ENCODE measurements around the gene ARMC2. TPM values are rescaled to one million over a fixed set of nuclear protein-coding genes. Genes with fewer than 3 reads are reported as not detected.

The ARMC2 gene
- total and polyA plus RNA-seq, 4 donors: 11.8 to 18.5 (median 14.3) TPM

GRCh38 chr6:108896111-108896661 lies 48.0 kb downstream of the ARMC2 start:
- WGBS (ENCODE audit: insufficient coverage): no CpG with 5 or more reads among the region's 3 CpGs

GRCh38 chr6:108897371-108897770 lies 49.1 kb downstream of the ARMC2 start:
- Histone ChIP-seq H3K4me3 (ENCODE audit: low read depth, low read length) (no peak overlapping the region), H3K27me3 (ENCODE audit: control insufficient read depth, insufficient read depth, low read length) (no peaks in the 10 kb centered on the region), H3K27ac (ENCODE audit: low read depth, low read length) (no peak overlapping the region), H3K36me3 (ENCODE audit: control insufficient read depth, insufficient read depth, low read length) (peaks cover 5% of the 10 kb centered on the region), H3K9me3 (ENCODE audit: control insufficient read depth, insufficient read depth, low read length) (no peaks in the 10 kb centered on the region), H3K4me1 (ENCODE audit: control insufficient read depth, insufficient read depth, low read length) (no peaks in the 10 kb centered on the region)
- no CpG with 5 or more reads among the region's 1 CpG for whole genome bisulfite sequencing (ENCODE audit: insufficient coverage)
- DNase-seq (ENCODE audit: low read depth in 4 of 6, low spot score in 6 of 6): no peak

More at GRCh38 chr6:108896111-108896661, 48.0 kb downstream of the ARMC2 start:
- H3K4me3 ChIP-seq (ENCODE audit: low read depth, low read length): no peak overlapping the region
- peaks cover 5% of the 10 kb centered on the region for H3K36me3 ChIP-seq (ENCODE audit: control insufficient read depth, insufficient read depth, low read length)
- peak overlapping the region; percentile 42 for H3K27ac ChIP-seq (ENCODE audit: low read depth, low read length)
- H3K27me3 ChIP-seq (ENCODE audit: control insufficient read depth, insufficient read depth, low read length): no peaks in the 10 kb centered on the region
- no peaks in the 10 kb centered on the region for H3K4me1 ChIP-seq (ENCODE audit: control insufficient read depth, insufficient read depth, low read length)
- DNase-seq (ENCODE audit: low read depth in 4 of 6, low spot score in 6 of 6): peak in 1 of 6 donors; percentile 35
- no peaks in the 10 kb centered on the region for H3K9me3 ChIP-seq (ENCODE audit: control insufficient read depth, insufficient read depth, low read length)

DNA sequence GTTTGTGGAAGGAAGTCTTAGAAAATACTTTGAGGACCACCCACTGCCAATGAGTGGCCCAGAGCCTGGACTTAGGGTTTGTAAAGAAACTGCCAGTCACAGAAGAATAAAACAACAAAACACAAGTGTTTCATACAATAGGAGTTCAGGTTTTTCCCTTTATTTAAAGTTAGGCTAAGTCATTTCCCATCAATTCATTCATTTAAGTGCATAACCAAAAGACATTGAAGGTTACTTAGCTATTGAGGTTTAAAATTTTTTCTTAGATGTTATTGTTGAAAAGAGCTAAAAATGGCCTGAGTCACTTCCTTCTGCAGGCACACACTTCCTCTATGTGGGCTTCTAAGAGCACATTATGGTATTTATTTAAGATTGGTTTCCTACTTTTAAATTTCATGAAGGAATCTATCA lies 54.2 kb downstream of the ARMC2 start:
- no peak overlapping the region for H3K27ac ChIP-seq (ENCODE audit: low read depth, low read length)
- peaks cover 5% of the 10 kb centered on the region for H3K36me3 ChIP-seq (ENCODE audit: control insufficient read depth, insufficient read depth, low read length)

DNA sequence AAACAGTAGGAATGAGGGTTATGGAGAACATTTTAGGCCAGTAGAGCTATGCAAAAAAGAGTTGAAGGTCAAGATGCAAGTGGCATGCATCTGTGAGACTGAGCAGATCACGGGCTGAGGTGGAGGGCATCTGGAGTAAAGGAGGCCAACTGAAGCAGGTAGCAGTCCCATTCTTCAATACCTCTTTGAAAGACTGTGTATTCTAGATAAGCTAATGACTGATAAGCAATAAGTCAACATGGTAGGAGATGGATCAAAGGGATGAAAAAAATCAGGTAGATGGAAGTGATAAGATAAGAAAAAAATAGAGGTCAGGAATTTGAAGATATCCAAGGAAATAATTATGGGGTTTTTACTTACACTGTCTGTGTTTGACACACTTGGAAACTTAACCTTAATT lies 55.6 kb downstream of the ARMC2 start:
- Histone ChIP-seq H3K9me3 (ENCODE audit: control insufficient read depth, insufficient read depth, low read length) (no peaks in the 10 kb centered on the region), H3K27ac (ENCODE audit: low read depth, low read length) (no peak overlapping the region), H3K4me3 (ENCODE audit: low read depth, low read length) (no peak overlapping the region), H3K36me3 (ENCODE audit: control insufficient read depth, insufficient read depth, low read length) (peaks cover 5% of the 10 kb centered on the region), H3K4me1 (ENCODE audit: control insufficient read depth, insufficient read depth, low read length) (no peaks in the 10 kb centered on the region), H3K27me3 (ENCODE audit: control insufficient read depth, insufficient read depth, low read length) (no peaks in the 10 kb centered on the region)
- no CpG with 5 or more reads among the region's 1 CpG for WGBS (ENCODE audit: insufficient coverage)
- DNase-seq (ENCODE audit: low read depth in 4 of 6, low spot score in 6 of 6): no peak

More for the DNA sequence above, 54.2 kb downstream of the ARMC2 start:
- no peak for DNase-seq (ENCODE audit: low read depth in 4 of 6, low spot score in 6 of 6)
- Histone ChIP-seq H3K9me3 (ENCODE audit: control insufficient read depth, insufficient read depth, low read length) (no peaks in the 10 kb centered on the region), H3K27me3 (ENCODE audit: control insufficient read depth, insufficient read depth, low read length) (no peaks in the 10 kb centered on the region), H3K4me3 (ENCODE audit: low read depth, low read length) (no peak overlapping the region), H3K4me1 (ENCODE audit: control insufficient read depth, insufficient read depth, low read length) (no peaks in the 10 kb centered on the region)

GRCh38 chr6:108904741-108905140 lies 56.5 kb downstream of the ARMC2 start:
- H3K4me3 ChIP-seq (ENCODE audit: low read depth, low read length): no peak overlapping the region
- H3K9me3 ChIP-seq (ENCODE audit: control insufficient read depth, insufficient read depth, low read length): no peaks in the 10 kb centered on the region
- WGBS (ENCODE audit: insufficient coverage): 85% methylated on average over 2 of the region's 3 CpGs
- H3K36me3 ChIP-seq (ENCODE audit: control insufficient read depth, insufficient read depth, low read length): peaks cover 5% of the 10 kb centered on the region
- DNase-seq (ENCODE audit: low read depth in 4 of 6, low spot score in 6 of 6): no peak
- H3K27ac ChIP-seq (ENCODE audit: low read depth, low read length): no peak overlapping the region
- H3K27me3 ChIP-seq (ENCODE audit: control insufficient read depth, insufficient read depth, low read length): no peaks in the 10 kb centered on the region
- no peaks in the 10 kb centered on the region for H3K4me1 ChIP-seq (ENCODE audit: control insufficient read depth, insufficient read depth, low read length)

DNA sequence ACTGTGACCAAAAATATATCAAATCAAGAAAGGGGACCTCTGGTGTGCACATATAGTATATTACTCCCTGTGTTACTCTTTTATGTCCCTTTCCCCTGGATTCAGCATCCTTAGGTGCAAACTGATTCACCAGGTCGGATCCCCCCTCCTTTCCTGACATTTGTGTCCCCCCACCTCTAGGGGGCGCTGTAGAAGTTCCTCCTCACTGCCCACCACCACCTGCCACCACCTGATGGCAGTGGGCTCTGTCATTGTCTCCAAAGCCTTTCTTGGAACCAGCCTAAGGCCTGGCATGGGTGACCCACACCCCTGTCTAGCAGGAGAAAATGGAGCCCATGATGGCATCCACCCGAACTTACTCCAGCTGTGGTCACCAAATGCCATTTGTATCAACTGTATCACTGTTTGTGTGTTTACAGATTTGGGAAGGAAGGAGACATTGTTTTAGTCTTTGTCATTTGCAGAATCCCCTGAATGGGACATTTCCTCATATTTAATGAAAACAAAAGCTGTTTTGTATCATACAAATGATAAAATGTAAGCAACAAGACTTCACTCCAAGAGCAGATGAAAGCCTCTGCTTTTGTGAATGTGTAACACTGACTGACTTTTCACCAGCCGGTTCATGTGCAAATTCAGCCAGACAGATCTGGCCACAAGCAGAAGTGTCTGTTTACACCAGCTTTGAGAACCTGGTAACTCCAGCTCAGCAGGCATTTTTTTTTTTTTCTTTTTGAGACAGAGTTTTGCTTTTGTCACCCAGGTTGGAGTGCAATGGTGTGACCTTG lies 66.2 kb downstream of the ARMC2 start:
- 55% methylated on average over 3 of the region's 4 CpGs for WGBS (ENCODE audit: insufficient coverage)
- no peak overlapping the region for H3K27ac ChIP-seq (ENCODE audit: low read depth, low read length)
- DNase-seq (ENCODE audit: low read depth in 4 of 6, low spot score in 6 of 6): no peak
- no peaks in the 10 kb centered on the region for H3K27me3 ChIP-seq (ENCODE audit: control insufficient read depth, insufficient read depth, low read length)
- no peak overlapping the region for H3K4me3 ChIP-seq (ENCODE audit: low read depth, low read length)
- no peaks in the 10 kb centered on the region for H3K9me3 ChIP-seq (ENCODE audit: control insufficient read depth, insufficient read depth, low read length)
- H3K4me1 ChIP-seq (ENCODE audit: control insufficient read depth, insufficient read depth, low read length): no peaks in the 10 kb centered on the region
- H3K36me3 ChIP-seq (ENCODE audit: control insufficient read depth, insufficient read depth, low read length): no peaks in the 10 kb centered on the region

- no peak overlapping the region for H3K27ac ChIP-seq (ENCODE audit: low read depth, low read length)
- H3K4me3 ChIP-seq (ENCODE audit: low read depth, low read length): no peak overlapping the region
- no peaks in the 10 kb centered on the region for H3K36me3 ChIP-seq (ENCODE audit: control insufficient read depth, insufficient read depth, low read length)
- no peaks in the 10 kb centered on the region for H3K27me3 ChIP-seq (ENCODE audit: control insufficient read depth, insufficient read depth, low read length)
- DNase-seq (ENCODE audit: low read depth in 4 of 6, low spot score in 6 of 6): no peak
- H3K4me1 ChIP-seq (ENCODE audit: control insufficient read depth, insufficient read depth, low read length): no peaks in the 10 kb centered on the region
- WGBS (ENCODE audit: insufficient coverage): 90% methylated on average over 5 of the region's 5 CpGs
- H3K9me3 ChIP-seq (ENCODE audit: control insufficient read depth, insufficient read depth, low read length): no peaks in the 10 kb centered on the region
Observed at GRCh38 chr6:108915258-108915657, 67.0 kb downstream of the ARMC2 start.

DNA sequence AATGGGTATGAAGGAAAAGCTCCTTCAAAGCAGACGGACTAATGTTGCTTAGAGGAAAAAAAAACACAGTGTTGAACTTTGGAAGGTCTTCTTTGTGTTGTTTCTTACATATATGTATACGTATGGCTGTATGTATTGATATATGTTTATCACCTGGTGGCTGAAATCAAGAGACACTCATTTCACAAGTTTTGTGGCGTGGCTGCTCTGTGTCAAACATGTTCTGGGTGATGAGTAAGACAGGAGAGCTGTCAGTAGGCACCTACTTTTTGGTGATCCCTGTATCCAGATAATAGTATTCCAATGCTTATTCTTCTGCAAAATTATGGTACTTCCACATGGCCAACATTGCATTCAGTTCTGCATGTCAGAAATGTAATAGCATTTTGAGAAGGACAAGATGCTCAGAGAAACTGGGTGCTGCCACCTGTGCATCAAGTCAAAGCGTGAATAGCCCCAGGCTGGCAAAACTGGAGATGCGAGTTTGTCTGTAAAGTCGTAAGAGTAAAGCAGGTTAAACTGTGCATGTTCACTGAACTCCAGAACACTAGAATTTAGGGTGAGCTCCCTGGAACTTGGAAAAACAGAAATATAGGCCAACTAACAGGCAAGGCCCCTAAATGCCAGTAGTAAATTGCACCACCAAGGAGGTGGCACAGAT lies 67.9 kb downstream of the ARMC2 start:
- no peak for DNase-seq (ENCODE audit: low read depth in 4 of 6, low spot score in 6 of 6)
- Histone ChIP-seq H3K9me3 (ENCODE audit: control insufficient read depth, insufficient read depth, low read length) (no peaks in the 10 kb centered on the region), H3K27me3 (ENCODE audit: control insufficient read depth, insufficient read depth, low read length) (no peaks in the 10 kb centered on the region), H3K27ac (ENCODE audit: low read depth, low read length) (no peak overlapping the region), H3K4me3 (ENCODE audit: low read depth, low read length) (no peak overlapping the region), H3K36me3 (ENCODE audit: control insufficient read depth, insufficient read depth, low read length) (no peaks in the 10 kb centered on the region), H3K4me1 (ENCODE audit: control insufficient read depth, insufficient read depth, low read length) (no peaks in the 10 kb centered on the region)
- WGBS (ENCODE audit: insufficient coverage): 85% methylated on average over 4 of the region's 6 CpGs

DNA sequence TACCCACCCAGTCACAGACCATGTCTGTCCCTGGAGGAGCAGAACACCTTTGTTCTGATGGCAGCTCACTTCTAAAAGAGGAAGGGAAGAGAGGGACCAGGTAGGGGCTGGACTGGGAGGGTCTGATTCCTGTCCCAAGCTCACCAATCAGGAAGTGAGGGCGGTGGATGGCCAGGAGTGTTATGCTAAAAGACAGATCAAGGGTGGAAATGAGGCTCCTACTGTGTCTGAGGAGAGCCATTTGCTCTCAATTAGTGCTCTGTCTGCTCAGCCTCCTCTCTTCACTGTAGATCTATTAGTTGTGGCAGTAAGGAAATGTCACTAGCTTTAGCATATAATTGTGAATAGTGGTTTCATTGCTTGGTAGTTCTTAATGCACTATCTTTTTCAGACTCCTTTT lies 72.5 kb downstream of the ARMC2 start:
- Histone ChIP-seq H3K9me3 (ENCODE audit: control insufficient read depth, insufficient read depth, low read length) (no peaks in the 10 kb centered on the region), H3K4me1 (ENCODE audit: control insufficient read depth, insufficient read depth, low read length) (no peaks in the 10 kb centered on the region), H3K36me3 (ENCODE audit: control insufficient read depth, insufficient read depth, low read length) (no peaks in the 10 kb centered on the region), H3K27me3 (ENCODE audit: control insufficient read depth, insufficient read depth, low read length) (no peaks in the 10 kb centered on the region), H3K4me3 (ENCODE audit: low read depth, low read length) (no peak overlapping the region), H3K27ac (ENCODE audit: low read depth, low read length) (no peak overlapping the region)
- WGBS (ENCODE audit: insufficient coverage): 75% methylated on average over 1 of the region's 1 CpG
- no peak for DNase-seq (ENCODE audit: low read depth in 4 of 6, low spot score in 6 of 6)

Data from spinal cord (tissue), 10 donors.